GM19455 (cell line): ENCODE results near the gene HSD17B14.
"Not testable (repeated sequence)": the region's sequence is repeated elsewhere in the genome, so short reads cannot be mapped to it uniquely, and the experiment has no call there.

Experiments used
- ATAC-seq: cut with Tn5 transposase; IDR thresholded peaks from one replicate; pipeline ENCODE4 v1.9.1; 2021; ENCODE audit not compliant: unreplicated experiment

The HSD17B14 gene

DNA sequence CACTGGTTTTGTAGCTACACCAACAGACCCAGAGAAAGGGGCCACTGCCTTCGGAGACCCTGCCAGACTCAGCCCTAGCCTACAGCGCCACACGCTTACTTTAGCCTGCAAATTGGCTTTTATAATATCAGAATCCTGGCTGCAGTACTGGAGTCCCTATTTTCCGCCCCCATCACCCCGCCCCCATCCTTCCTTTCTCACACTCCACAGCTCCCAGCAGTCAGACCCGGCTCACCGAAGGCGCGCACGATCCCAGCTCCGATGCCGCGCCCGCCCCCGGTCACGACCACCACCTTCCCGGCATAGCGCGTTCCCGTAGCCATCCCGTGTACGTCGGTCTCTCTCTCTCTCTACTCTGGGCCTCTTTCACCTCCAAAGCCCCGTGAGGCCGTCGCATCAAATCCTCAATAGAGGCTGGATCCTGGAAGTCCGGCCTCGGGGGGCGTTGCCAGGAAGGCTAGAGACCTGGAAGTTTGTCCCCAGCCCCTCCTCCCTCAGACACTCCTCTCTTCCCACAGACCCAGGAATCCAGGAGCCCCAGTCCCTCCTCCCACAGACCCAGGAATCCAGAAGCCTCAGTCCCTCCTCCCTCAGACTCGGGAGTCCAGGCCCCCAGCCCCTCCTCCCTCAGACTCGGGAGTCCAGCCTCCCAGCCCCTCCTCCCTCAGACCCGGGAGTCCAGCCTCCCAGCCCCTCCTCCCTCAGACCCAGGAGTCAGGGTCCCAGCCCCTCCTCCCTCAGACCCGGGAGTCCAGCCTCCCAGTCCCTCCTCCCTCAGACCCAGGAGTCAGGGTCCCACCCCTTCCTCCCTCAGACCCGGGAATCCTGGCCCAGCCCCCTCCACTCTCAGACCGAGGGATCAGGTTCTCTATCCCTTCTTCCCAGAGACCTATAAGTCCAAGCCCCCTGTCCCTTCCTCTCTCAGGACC is at the start of gene HSD17B14:
TSS of gene HSD17B14 (minus strand) at position 403 of the 929 bp plus-strand sequence. CDS start at position 323, 80 bp downstream.
- peak; percentile 4 for ATAC-seq

DNA sequence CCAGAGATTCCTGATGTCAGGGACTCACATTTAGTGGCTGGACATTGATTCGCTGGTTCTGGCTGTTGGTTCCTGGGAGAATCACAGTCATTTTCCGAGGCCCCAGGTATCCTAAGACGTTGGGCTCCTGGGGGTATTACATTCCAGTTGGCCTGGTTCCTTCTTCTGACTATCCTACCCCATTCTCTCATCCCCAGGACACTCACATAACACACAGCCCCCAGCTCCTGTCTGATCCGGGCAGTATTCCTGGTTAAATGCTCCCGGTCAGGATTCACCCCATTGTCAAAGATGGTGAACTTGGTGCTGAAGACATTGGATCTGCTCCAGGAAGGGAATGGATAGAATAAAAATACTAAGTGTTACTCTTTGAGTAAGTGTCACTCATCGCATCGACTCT is 47.4 kb upstream of the HSD17B14 start:
- ATAC-seq = no peak

DNA sequence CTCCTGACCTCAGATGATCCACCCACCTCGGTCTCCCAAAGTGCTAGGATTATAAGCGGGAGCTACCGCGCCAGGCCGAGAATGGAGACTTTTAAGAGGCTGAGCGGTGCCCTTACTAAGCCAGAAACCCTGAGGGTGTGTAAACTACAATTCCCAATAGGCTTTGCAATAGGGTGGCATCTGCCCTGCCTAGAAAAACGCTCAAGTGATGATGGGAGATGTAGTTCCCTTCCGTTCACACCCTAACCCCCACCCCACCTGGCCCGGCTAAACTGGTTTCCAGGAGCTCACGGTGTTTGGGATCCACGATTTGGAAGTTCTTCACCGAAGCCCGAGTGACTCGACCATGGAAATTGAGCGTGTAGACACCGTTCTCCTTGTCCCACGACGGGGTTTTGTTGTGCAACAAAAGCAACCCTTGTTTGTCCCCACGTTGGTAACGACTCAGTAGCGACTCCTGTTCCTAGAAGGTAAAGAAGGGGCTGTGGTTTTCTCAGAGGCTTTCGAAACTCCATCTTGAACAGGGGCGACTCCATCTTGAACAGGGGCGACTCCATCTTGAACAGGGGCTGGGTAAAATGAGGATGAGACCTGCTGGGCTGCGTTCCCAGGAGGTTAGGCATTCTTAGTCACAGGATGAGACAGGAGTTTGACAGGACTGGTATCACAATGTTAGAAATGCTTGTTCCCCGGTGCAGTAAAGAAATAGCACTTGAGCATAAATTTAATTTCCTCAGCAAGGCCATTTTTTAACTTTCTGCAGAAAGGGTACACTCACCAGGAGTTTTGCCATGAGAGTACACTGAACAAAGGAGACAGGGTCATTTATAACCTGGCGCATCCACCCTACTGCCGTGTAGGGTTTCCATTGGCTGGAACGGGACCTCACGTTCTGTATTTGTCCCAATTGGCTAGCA is 45.7 kb upstream of the HSD17B14 start:
- no peak for ATAC-seq

DNA sequence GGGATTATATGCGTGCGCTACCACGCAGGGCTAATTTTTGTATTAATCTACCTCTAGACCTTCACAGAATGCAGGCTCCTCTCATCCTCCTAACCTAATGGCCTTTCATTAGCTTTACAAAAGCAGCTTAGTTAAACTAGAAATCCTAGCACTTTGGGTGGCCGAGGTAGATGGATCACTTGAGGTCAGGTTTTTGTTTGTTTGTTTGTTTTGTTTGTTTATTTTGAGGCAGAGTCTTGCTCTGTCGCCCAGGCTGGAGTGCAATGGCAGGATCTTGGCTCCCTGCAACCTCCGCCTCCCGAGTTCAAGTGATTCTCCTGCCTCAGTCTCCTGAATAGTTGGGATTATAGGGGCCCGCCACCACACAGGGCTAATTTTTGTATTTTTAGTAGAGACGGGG is 43.4 kb upstream of the HSD17B14 start:
- not testable (repeated sequence) for ATAC-seq

DNA sequence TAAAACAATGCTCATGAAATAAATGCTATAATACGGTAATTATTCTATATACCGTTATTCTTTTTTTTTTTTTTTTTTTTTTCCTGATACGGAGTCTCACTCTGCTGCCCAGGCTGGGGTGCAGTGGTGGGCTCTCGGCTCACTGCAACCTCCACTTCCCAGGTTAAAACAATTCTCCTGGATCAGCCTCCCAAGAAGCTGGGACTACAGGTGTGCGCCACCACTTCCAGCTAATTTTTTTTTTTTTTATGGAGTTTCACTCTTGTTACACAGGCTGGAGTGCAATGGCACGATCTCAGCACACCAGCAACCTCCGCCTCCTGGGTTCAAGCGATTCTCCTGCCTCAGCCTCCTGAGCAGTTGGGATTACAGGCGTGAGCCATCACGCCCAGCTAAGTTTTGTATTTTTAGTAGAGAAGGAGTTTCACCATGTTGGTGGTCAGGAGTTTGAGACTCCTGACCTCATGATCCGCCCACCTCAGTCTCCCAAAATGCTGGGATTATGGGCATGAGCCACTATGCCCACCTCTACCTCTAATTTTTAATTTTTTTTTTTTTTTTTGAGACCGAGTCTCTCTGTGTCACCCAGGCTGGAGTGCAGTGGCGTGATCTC is 42.8 kb upstream of the HSD17B14 start:
- no peak for ATAC-seq

DNA sequence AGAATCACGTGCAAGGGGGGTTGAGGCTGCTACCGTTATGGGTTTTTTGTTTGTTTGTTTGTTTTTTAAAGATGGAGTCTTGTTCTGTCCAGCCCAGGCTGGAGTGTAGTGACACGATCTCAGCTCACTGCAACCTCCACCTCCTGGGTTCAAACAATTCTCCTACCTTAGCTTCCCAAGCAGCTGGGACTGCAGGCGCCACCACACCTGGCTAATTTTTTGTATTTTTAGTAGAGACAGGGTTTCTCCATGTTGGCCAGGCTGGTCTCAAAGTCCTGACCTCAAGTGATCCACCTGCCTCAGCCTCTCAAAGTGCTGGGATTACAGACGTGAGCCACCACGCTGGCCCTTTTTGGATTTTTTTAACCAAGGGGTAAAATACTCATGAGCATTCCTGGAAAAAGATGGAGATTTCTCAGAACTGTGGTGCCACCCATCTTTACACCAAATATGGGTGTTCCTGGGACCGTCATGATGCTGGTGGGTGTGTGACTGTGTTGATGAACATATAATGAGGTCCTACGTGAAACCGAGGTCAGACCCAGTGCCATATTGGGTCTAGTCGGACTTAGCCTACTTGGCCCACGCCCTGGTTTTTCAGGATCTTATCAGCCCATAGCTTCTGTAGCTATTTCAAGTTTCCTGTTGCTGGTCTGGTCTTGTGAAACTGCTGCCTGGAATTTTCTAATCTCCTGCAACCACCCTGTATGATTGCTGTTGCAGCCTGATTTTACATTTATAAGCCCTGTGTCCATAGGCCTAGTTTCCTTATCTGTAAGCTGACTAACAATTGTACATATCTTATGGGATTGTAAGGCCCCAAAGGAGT is 42.1 kb upstream of the HSD17B14 start:
- ATAC-seq = no peak

DNA sequence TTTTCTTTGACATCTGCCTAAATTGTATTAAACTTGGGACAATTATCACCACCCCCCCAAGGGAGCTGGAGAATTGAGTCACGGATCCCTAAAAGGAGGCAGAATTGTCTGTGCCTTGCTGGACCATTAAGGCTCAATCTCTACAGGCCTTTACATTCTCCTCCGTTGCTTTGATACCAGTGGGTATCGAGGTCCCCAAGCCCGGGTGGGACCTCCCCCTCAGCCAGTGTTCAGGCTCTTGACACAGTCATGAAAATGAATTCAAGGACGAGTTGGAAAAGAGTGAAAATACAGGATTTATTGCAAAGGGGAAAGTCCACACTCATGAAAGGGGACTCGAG is 41.5 kb upstream of the HSD17B14 start:
- no peak for ATAC-seq

DNA sequence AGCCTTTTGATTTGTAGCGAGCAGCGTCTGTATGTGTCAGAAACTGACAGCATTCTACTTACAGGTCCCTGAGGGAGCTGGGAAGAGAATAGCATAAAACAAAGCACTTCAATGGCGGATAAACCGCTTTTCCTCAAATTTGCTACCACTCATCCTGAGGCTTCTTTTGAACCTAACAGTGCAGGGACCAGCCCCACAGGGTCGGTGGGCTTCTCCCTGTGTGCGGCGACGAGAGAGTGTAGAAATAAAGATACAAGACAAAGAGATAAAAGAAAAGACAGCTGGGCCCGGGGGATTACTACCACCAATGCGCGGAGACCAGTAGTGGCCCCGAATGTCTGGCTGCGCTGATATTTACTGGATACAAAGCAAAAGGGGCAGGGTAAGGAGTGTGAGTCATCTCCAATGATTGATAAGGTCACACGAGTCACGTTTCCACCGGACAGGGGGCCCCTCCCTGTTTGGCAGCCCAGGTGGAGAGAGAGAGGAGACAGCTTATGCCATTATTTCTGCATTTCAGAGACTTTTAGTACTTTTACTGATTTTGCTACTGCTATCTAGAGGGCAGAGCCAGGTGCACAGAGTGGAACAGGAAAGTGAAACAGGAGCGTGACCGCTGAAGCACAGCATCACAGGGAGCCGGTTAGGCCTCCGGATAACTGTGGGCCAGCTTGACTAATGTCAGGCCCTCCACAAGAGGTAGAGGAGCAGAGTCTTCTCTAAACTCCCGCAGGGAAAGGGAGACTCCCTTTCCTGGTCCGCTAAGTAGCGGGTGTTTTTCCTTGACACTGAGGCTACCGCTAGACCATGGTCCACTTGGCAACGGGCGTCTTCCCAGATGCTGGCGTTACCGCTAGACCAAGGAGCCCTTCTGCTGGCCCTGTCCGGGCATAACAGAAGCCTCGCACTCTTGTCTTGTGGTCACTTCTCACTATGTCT is 40.0 kb upstream of the HSD17B14 start:
- ATAC-seq = not testable (repeated sequence)

DNA sequence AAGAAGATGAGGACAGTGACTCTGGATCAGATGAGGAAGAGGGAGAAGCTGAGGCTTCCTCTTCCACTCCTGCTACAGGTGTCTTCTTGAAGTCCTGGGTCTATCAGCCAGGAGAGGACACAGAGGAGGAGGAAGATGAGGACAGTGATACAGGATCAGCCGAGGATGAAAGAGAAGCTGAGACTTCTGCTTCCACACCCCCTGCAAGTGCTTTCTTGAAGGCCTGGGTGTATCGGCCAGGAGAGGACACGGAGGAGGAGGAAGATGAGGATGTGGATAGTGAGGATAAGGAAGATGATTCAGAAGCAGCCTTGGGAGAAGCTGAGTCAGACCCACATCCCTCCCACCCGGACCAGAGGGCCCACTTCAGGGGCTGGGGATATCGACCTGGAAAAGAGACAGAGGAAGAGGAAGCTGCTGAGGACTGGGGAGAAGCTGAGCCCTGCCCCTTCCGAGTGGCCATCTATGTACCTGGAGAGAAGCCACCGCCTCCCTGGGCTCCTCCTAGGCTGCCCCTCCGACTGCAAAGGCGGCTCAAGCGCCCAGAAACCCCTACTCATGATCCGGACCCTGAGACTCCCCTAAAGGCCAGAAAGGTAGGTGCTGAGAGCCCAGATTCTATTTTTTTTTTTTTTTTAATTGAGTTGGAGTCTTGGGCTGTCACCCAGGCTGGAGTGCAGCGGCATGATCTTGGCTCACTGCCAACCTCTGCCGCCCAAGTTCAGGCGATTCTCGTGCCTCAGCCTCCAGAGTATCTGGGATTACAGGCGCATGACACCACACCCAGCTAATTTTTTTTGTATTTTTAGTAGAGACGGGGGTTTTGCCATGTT is 38.2 kb upstream of the HSD17B14 start:
- peak; percentile 3 for ATAC-seq

DNA sequence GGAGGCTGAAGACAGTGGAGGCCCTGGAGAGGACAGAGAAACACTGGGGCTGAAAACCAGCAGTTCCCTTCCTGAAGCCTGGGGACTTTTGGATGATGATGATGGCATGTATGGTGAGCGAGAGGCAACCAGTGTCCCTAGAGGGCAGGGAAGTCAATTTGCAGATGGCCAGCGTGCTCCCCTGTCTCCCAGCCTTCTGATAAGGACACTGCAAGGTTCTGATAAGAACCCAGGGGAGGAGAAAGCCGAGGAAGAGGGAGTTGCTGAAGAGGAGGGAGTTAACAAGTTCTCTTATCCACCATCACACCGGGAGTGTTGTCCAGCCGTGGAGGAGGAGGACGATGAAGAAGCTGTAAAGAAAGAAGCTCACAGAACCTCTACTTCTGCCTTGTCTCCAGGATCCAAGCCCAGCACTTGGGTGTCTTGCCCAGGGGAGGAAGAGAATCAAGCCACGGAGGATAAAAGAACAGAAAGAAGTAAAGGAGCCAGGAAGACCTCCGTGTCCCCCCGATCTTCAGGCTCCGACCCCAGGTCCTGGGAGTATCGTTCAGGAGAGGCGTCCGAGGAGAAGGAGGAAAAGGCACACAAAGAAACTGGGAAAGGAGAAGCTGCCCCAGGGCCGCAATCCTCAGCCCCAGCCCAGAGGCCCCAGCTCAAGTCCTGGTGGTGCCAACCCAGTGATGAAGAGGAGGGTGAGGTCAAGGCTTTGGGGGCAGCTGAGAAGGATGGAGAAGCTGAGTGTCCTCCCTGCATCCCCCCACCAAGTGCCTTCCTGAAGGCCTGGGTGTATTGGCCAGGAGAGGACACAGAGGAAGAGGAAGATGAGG is 37.4 kb upstream of the HSD17B14 start:
- no peak for ATAC-seq

DNA sequence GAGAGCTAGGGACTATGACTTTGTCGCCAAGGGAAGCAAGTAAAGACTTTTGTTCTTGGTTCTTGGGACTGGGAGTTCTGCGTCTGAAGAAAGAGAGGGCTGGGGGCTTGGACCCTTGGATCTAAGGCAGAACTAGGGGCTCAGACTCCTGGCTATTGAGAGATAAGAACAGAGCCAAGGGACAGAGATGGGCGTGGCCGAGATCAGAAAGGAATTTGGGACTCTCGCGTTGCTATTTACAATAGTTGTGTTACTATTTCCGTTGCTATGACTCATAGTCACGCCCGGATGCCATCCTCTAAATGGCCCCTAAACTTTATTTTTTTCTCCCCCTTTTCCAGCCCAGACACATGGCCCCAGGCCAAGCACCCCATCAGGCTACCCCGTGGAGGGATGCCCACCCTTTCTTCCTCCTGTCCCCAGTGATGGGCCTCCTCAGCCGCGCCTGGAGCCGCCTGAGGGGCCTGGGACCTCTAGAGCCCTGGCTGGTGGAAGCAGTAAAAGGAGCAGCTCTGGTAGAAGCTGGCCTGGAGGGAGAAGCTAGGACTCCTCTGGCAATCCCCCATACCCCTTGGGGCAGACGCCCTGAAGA is 36.7 kb upstream of the HSD17B14 start:
- ATAC-seq = no peak

DNA sequence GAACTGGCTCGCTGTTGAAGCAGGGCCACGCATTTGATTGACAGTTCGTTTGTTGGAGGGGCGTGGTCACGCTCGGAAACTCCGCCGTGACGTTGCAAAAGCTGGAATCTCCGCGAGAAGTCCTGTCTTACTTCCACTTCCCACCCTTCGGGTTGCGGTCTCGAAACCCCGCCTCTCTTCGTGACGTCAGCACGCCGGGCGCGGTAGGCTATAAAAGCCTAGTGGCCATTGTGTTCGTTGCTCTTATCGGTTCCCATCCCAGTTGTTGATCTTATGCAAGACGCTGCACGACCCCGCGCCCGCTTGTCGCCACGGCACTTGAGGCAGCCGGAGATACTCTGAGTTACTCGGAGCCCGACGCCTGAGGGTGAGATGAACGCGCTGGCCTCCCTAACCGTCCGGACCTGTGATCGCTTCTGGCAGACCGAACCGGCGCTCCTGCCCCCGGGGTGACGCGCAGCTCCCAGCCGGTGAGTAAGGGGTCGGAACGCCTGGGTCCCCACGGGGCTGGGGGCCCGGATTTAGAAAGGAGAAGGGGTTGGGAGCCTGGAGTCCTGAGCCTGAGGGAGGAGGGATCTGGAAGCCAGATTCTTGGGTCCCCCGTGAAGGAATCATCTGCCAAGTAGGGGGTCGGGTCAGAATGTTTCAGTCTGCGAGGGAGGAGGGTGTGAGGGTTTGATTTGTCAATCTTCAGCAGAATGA is 36.0 kb upstream of the HSD17B14 start, which contains the start of gene PPP1R15A:
TSS of gene PPP1R15A (plus strand) at position 240 of the 702 bp plus-strand sequence. CDS start 813 bp downstream, outside the sequence.
- peak; percentile 44 for ATAC-seq

DNA sequence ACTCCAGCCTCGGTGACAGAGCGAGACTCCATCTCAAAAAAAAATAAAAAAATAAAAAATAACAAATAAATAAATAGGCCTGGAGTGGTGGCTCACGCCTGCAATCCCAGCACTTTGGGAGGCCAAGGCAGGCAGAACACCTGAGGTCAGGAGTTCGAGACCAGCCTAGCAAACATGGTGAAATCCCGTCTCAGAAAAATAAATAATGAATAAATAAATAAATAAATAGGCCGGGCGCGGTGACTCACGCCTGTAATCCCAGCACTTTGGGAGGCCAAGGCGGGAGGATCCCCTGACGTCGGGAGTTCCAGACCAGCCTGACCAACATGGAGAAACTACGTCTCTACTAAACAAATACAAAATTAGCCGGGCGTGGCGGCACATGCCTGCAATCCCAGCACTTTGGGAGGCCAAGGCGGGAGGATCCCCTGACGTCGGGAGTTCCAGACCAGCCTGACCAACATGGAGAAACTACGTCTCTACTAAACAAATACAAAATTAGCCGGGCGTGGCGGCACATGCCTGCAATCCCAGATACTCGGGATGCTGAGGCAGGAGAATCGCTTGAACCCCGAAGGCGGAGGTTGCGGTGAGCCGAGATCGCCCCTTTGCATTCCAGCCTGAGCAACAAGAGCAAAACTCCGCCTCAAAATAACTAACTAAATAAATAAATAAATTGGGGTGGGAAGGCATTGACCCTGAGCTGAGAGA is 35.3 kb upstream of the HSD17B14 start:
- not testable (repeated sequence) for ATAC-seq

DNA sequence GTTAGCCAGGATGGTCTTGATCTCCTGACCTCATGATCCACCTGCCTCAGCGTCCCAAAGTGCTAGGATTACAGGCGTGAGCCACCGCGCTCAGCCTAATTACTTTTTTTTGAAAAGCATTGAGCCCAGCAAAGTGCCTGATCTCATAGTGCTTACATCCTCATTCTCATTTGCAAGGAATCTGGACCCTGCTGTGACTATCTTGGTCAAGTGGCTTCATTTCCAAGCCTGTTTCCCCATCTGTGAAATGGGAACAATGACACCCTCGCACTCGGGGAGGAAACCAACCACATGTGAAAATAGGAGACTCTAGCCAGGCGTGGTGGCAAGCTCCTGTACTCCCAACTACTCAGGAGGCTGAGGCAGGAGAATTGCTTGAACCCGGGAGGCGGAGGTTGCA is 33.8 kb upstream of the HSD17B14 start:
- no peak for ATAC-seq

DNA sequence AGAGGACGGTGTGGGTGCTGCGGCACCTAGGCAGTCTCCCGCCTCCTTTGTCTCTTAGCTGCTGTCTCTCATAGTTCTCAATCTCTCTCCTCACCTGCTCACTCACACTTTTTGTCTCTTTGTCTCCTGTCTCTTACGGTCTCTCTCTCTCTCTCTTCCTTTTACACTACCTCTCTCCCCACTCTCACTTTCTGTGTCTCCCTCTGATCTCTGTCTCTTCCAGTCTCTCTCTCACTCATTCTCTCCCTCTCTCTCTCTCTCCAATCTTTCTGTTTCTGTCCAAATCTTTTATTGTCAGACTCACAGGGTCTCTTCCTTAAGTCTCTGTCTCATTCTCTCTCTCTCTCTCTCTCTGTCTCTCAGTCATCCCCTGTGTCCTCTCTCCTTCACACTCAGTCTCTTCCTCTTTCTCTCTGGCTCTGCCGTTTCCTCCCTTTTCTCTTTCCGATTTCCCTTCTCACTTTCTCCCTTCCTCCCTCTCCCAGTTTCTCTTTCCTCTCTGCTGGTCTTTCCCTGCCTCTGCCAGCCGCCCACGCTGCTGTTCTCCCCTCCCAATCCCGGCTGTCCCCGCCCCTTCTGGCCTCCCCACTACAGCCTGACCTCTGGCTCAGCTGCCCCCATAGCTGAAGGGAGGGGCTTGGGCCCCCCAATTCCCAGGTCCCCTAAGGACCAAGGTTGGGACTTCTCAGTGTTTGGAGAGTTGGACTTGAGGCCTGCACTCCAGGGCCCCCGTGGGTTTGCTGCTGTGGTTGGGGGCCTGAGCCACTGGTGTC is 32.0 kb upstream of the HSD17B14 start, which contains the start of gene PLEKHA4:
TSS of gene PLEKHA4 (minus strand) at position 504 of the 773 bp plus-strand sequence. CDS start 997 bp downstream, outside the sequence.
- ATAC-seq = no peak
